ENCODE results near the gene ATP1A1.

DNA sequence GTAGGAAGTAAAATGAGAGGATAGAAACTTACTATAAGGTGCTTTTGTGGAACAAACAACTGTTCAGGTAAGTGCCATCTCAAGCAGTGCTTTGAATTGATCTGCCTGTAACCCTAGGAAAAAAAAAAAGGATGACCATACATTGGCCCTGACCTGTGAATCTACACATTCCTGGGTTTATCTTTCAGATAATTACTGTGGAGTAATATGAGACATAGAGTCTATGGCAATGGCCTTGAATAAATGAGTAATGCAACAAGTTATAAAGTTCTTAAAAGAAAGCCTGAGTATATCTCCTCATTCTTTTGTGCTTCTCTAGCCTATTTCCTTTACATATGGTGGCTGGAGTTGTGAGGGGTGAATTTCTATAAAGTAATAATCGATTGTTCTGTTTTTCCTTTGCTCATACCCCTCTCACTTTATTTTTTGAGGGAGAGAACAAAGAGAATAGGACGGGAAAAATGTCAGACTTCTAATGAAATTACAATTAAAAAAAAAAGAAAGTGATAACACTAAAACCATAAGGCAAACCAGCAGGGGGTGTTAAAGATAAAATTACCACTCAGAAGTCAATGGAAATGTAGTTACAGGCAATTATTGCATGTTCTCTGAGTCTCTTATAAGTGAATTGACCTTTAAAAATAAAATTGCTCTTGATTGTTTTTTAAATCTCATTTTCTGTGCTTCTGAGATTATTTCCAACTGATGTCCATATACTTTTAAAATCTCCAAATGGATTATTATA lies 12.4 kb upstream of the ATP1A1 start:
- TF ChIP-seq, protein P1, sequence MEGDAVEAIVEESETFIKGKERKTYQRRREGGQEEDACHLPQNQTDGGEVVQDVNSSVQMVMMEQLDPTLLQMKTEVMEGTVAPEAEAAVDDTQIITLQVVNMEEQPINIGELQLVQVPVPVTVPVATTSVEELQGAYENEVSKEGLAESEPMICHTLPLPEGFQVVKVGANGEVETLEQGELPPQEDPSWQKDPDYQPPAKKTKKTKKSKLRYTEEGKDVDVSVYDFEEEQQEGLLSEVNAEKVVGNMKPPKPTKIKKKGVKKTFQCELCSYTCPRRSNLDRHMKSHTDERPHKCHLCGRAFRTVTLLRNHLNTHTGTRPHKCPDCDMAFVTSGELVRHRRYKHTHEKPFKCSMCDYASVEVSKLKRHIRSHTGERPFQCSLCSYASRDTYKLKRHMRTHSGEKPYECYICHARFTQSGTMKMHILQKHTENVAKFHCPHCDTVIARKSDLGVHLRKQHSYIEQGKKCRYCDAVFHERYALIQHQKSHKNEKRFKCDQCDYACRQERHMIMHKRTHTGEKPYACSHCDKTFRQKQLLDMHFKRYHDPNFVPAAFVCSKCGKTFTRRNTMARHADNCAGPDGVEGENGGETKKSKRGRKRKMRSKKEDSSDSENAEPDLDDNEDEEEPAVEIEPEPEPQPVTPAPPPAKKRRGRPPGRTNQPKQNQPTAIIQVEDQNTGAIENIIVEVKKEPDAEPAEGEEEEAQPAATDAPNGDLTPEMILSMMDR (IDR thresholded peaks at IDR 0.05), result peak; percentile 30 to 44 (median 40)
- TF ChIP-seq POLR2A (IDR thresholded peaks at IDR 0.05) (no peak), POLR2AphosphoS5 (IDR thresholded peaks at IDR 0.05) (no peak)
